Activated CD8-positive, alpha-beta memory T cell treated with anti-CD3 and anti-CD28 coated beads, Interleukin-2, amount 50 U/mL, for 1 hour (primary cell): ENCODE measurements around the gene KRCC1.
"Not testable (repeated sequence)": the region's sequence is repeated elsewhere in the genome, so short reads cannot be mapped to it uniquely, and the experiment has no call there.

Experiments used
- DNase-seq: peaks from one replicate; pipeline ENCODE4 v3.0.0-alpha.2; 2020; ENCODE audit errors: extremely low read depth

Gene KRCC1

GRCh38 chr2:88038263-88039105 is 17.1 kb downstream of the KRCC1 start:
- DNase-seq, result no peak

- no peak for DNase-seq
Observed at GRCh38 chr2:88036606-88037005, 19.0 kb downstream of the KRCC1 start.

- DNase-seq, result no peak
Observed at GRCh38 chr2:88036182-88036581, 19.4 kb downstream of the KRCC1 start.

GRCh38 chr2:88032070-88032702 is 23.4 kb downstream of the KRCC1 start:
- no peak for DNase-seq

GRCh38 chr2:88028931-88029330 is 26.7 kb downstream of the KRCC1 start:
- no peak for DNase-seq

- no peak for DNase-seq
Observed at GRCh38 chr2:88027697-88028389, 27.7 kb downstream of the KRCC1 start.

GRCh38 chr2:88024509-88024908 is 31.1 kb downstream of the KRCC1 start:
- no peak for DNase-seq

GRCh38 chr2:88022669-88022921 is 33.0 kb downstream of the KRCC1 start:
- no peak for DNase-seq

- no peak for DNase-seq
Observed at GRCh38 chr2:88019985-88020384, 35.6 kb downstream of the KRCC1 start.

- no peak for DNase-seq
Observed at GRCh38 chr2:88018909-88019308, 36.7 kb downstream of the KRCC1 start.

- DNase-seq, result not testable (repeated sequence)
Observed at GRCh38 chr2:88018077-88018805, 37.3 kb downstream of the KRCC1 start.

- not testable (repeated sequence) for DNase-seq
Observed at GRCh38 chr2:88017780-88018038, 37.9 kb downstream of the KRCC1 start.

GRCh38 chr2:88016960-88017779 is 38.4 kb downstream of the KRCC1 start:
- DNase-seq, result no peak

- DNase-seq, result peak; percentile 54
Observed at GRCh38 chr2:88016086-88016959, 39.3 kb downstream of the KRCC1 start, which contains the start of gene RNU2-63P. Gene RNU2-63P (minus strand): TSS chr2:88016547.

GRCh38 chr2:88011011-88011410 is 44.6 kb downstream of the KRCC1 start:
- DNase-seq, result no peak

GRCh38 chr2:88010136-88010535 is 45.4 kb downstream of the KRCC1 start:
- DNase-seq, result no peak

GRCh38 chr2:88006912-88007439 is 48.6 kb downstream of the KRCC1 start:
- DNase-seq, result no peak

GRCh38 chr2:88005776-88006175 is 49.8 kb downstream of the KRCC1 start:
- DNase-seq, result no peak

- DNase-seq, result no peak
Observed at GRCh38 chr2:88003074-88003755, 52.4 kb downstream of the KRCC1 start.

GRCh38 chr2:88002359-88002707 is 53.2 kb downstream of the KRCC1 start:
- no peak for DNase-seq
